RWPE1 (cell line): Measurements from ENCODE around the gene TMEM240.
A peak's percentile ranks its signal among the peaks of the same experiment; 100 is the strongest.

Experiments
- CTCF ChIA-PET: fragments of 350-600 bp; sonication (Branson Sonifier 250); formaldehyde crosslinking; extraction: SDS; loops from one replicate; lab custom pipeline; 2021; lab: Yijun Ruan, JAX
- POLR2A ChIA-PET: fragments of 400-600 bp; formaldehyde crosslinking; extraction: SDS; loops from one replicate; lab custom pipeline; 2020; ENCODE audit warnings: antibody characterized with exemption; ENCODE audit not compliant: low non-redundant PET; lab: Yijun Ruan, JAX
- DNase-seq: peaks from one replicate; pipeline ENCODE4 v3.0.0; 2012; ENCODE audit warnings: low spot score
- H3K27ac ChIP-seq: fragments of 450-650 bp; 2 replicates; pipeline ENCODE4 v1.5.1; 2017
- CTCF ChIP-seq: fragments of 450-650 bp; conservative IDR thresholded peaks from 2 replicates; pipeline ENCODE4 v1.5.1; 2017; ENCODE audit warnings: low read depth, mild to moderate bottlenecking

Gene TMEM240

GRCh38 chr1:1547476-1547875 is 7.1 kb upstream of the TMEM240 start:
- POLR2A ChIA-PET: no interaction called here
- CTCF ChIA-PET: interaction anchor here (0.6 kb wide), 1 partner anchor 85 kb away, joined by 4 read pairs; no protein-coding TSS in a partner anchor

GRCh38 chr1:1547011-1547410 is 6.6 kb upstream of the TMEM240 start:
- TF ChIP-seq CTCF: no peak
- ChIA-PET POLR2A (no interaction called here), CTCF (interaction anchor here (0.6 kb wide), 1 partner anchor 84 kb away, joined by 4 read pairs; no protein-coding TSS in a partner anchor)
- H3K27ac ChIP-seq: peak overlapping the region; percentile 18
- DNase-seq: no peak

More at GRCh38 chr1:1547476-1547875, 7.1 kb upstream of the TMEM240 start:
- no peak for TF ChIP-seq CTCF
- peak overlapping the region; percentile 18 for H3K27ac ChIP-seq
- no peak for DNase-seq

- DNase-seq: no peak
- ChIA-PET CTCF (no interaction called here), POLR2A (interaction anchor here (0.6 kb wide), 1 partner anchor 12 kb away, joined by 3 read pairs; no protein-coding TSS in a partner anchor)
- H3K27ac ChIP-seq: peak overlapping the region; percentile 44
- TF ChIP-seq CTCF: no peak
Observed at GRCh38 chr1:1545946-1546737, 5.7 kb upstream of the TMEM240 start.

- POLR2A ChIA-PET: interaction anchor here (0.7 kb wide), 1 partner anchor 145 kb away, joined by 3 read pairs; the partner anchor contains the start of gene CCNL2
- DNase-seq: no peak
- peak overlapping the region; percentile 44; the same call in 1 of the 2 replicates for H3K27ac ChIP-seq
- TF ChIP-seq CTCF: no peak
- CTCF ChIA-PET: no interaction called here
Observed at GRCh38 chr1:1544544-1544943, 4.1 kb upstream of the TMEM240 start.

- no peak for TF ChIP-seq CTCF
- CTCF ChIA-PET: no interaction called here
- DNase-seq: no peak
- POLR2A ChIA-PET: no interaction called here
- H3K27ac ChIP-seq: peak overlapping the region; percentile 44
Observed at GRCh38 chr1:1543706-1544099, 3.3 kb upstream of the TMEM240 start.

GRCh38 chr1:1542766-1543705 is 2.6 kb upstream of the TMEM240 start:
- peak overlapping the region; percentile 38 for H3K27ac ChIP-seq
- TF ChIP-seq CTCF: no peak
- DNase-seq: no peak
- POLR2A ChIA-PET: no interaction called here
- CTCF ChIA-PET: interaction anchor here (0.7 to 1.7 kb wide), 2 partner anchors 38 to 172 kb away, joined by 3 to 6 read pairs; no protein-coding TSS in a partner anchor
